ENCODE results near the gene MCF2L. TPM values are rescaled to one million over a fixed set of nuclear protein-coding genes. Genes with fewer than 3 reads are reported as not detected.

MCF2L gene
- total RNA-seq, 1 donor from 2014 or later: 16.5 TPM

DNA sequence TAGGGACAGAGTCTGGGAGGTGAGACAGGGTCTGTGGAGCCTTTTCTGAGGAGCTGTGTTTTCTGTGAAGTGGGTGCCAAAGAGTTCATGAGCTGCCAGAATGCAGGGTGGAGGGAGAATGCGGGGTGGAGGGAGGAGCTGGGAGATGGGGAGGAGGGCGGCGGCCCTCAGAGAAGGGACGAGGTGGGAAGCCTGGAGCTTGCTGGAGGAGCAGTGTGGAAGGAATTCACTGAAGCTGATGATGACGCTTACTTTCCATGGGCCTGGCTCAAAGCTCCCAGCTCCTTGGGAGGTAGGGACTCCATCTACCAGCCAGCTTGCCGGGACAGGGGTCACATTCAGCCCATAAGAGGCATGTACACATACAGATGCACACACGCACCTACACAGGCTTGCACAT, 62.5 kb downstream of the MCF2L start:
- Mint-ChIP-seq H3K4me3 (ENCODE audit: unreplicated experiment) (no peak overlapping the region), H3K36me3 (ENCODE audit: low read depth, unreplicated experiment) (no peaks in the 10 kb centered on the region), H3K27me3 (ENCODE audit: unreplicated experiment) (peaks cover 19% of the 10 kb centered on the region), H3K27ac (ENCODE audit: unreplicated experiment) (no peak overlapping the region), H3K4me1 (ENCODE audit: unreplicated experiment) (no peaks in the 10 kb centered on the region), H3K9me3 (ENCODE audit: unreplicated experiment) (no peaks in the 10 kb centered on the region)
- TF ChIP-seq CTCF (IDR thresholded peaks at IDR 0.05; ENCODE audit: unreplicated experiment): no peak
- DNase-seq (ENCODE audit: low spot score): no peak

DNA sequence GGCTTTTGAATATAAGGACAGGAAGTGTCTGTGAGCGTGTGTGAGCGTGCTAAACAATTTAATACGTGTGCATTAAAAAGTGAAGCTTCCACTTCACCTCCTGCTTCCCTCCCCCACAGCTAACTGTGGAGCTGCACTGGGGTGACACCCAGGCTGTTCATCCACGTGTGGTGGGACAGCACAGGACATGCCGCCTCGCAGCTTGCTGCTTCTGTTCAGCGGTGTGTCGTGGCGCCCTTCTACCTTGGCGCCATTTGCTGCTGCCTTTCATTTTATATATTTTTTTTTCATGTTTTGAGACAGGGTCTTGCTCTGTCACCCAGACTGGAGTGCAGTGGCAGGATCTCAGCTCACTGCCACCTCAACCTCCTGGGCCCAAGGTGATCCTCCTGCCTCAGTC, 63.3 kb downstream of the MCF2L start:
- H3K9me3 Mint-ChIP-seq (ENCODE audit: unreplicated experiment): no peaks in the 10 kb centered on the region

DNA sequence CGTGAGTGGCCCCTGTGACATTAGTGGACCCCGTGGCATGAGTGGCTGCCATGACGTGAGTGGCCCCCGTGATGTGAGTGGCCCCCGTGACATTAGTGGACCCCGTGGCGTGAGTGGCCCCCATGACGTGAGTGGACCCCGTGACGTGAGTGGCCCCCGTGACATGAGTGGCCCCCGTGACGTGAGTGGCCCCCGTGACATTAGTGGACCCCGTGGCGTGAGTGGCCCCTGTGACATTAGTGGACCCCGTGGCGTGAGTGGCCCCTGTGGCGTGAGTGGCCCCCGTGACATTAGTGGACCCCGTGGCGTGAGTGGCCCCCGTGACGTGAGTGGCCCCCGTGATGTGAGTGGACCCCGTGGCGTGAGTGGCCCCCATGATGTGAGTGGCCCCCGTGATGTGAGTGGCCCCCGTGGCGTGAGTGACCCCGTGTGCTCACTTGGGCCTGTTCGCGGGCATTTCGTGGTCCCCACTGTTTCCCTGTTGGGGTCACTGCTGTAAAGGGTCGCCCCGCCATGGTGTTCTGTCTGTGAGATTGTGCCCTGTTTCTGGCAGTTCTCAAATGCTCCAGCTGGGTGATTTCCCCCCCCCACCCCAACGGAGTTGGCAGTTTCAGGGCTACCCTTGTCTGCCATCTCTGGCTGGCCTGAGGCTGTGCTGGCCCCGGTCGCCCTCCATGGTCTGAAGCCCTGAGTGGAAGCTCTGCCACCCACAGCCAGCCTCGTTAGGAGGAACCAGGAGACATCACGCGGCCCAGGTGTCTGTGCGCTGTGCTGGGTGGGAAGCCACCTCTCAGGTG, 64.2 kb downstream of the MCF2L start:
- Mint-ChIP-seq H3K9me3 (ENCODE audit: unreplicated experiment) (no peaks in the 10 kb centered on the region), H3K4me1 (ENCODE audit: unreplicated experiment) (no peaks in the 10 kb centered on the region), H3K27ac (ENCODE audit: unreplicated experiment) (no peak overlapping the region), H3K27me3 (ENCODE audit: unreplicated experiment) (peaks cover 10% of the 10 kb centered on the region), H3K36me3 (ENCODE audit: low read depth, unreplicated experiment) (no peaks in the 10 kb centered on the region), H3K4me3 (ENCODE audit: unreplicated experiment) (no peak overlapping the region)
- DNase-seq (ENCODE audit: low spot score): peak; percentile 33
- TF ChIP-seq CTCF (IDR thresholded peaks at IDR 0.05; ENCODE audit: unreplicated experiment): no peak

More for the DNA sequence above, 63.3 kb downstream of the MCF2L start:
- Mint-ChIP-seq H3K4me1 (ENCODE audit: unreplicated experiment) (no peaks in the 10 kb centered on the region), H3K27me3 (ENCODE audit: unreplicated experiment) (peaks cover 13% of the 10 kb centered on the region), H3K27ac (ENCODE audit: unreplicated experiment) (no peak overlapping the region), H3K4me3 (ENCODE audit: unreplicated experiment) (no peak overlapping the region), H3K36me3 (ENCODE audit: low read depth, unreplicated experiment) (no peaks in the 10 kb centered on the region)
- no peak for TF ChIP-seq CTCF (IDR thresholded peaks at IDR 0.05; ENCODE audit: unreplicated experiment)
- DNase-seq (ENCODE audit: low spot score): no peak

DNA sequence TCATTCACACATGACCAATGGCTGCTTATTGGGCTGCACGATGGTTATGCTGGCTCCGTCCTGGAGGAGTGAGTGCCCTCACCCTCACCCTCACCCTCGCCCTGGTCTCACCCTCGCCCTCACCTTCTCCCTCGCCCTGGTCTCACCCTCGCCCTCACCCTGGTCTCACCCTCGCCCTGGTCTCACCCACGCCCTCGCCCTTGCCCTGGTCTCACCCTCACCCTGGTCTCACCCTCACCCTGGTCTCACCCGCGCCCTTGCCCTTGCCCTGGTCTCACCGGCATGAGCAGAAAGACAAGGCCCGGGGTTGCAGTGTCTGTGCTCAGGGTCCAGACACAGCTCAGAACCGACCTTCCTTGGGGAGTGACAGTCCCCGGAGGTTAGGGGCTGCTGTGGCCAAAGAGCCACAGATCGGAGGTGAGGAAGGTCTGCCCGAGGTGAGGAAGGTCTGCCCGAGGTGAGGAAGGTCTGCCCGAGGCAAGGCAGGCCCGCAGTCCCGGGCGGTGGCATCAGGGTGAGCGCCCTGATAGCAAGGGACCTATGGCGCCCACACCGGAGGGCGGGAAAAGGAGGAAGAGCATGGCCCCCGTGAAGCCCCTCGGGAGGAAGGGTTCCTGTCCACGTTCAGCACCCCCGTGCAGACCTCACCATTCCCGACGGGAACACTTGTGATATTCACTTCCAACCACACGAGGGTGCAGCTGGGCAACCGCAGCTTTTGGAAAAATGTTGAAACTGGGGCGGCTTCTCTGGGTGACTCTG, 65.6 kb downstream of the MCF2L start:
- H3K27me3 Mint-ChIP-seq (ENCODE audit: unreplicated experiment): peaks cover 7% of the 10 kb centered on the region
- no peak overlapping the region for H3K4me3 Mint-ChIP-seq (ENCODE audit: unreplicated experiment)
- DNase-seq (ENCODE audit: low spot score): peak; percentile 62
- H3K9me3 Mint-ChIP-seq (ENCODE audit: unreplicated experiment): no peaks in the 10 kb centered on the region
- H3K4me1 Mint-ChIP-seq (ENCODE audit: unreplicated experiment): no peaks in the 10 kb centered on the region
- H3K27ac Mint-ChIP-seq (ENCODE audit: unreplicated experiment): no peak overlapping the region
- peak; percentile 48 for TF ChIP-seq CTCF (IDR thresholded peaks at IDR 0.05; ENCODE audit: unreplicated experiment)
- H3K36me3 Mint-ChIP-seq (ENCODE audit: low read depth, unreplicated experiment): no peaks in the 10 kb centered on the region
